Gastrocnemius medialis (tissue), 4 donors: ENCODE data around the gene REST.

Source experiments
- POLR2A ChIP-seq, 2 donors: fragments of 450-650 bp; IDR thresholded peaks; one replicate each; pipeline ENCODE4 v1.6.1; 2017; ENCODE audit warnings: antibody characterized with exemption in 2 of 2, mild to moderate bottlenecking in 2 of 2, moderate library complexity in 2 of 2
- TF ChIP-seq, protein P1 (sequence below), 5 experiments: fragments of 450-650 bp in 3 of 5; fragments of 200-600 bp in 2 of 5; sonication (generic) in 2 of 5; IDR thresholded peaks in 4 of 5; conservative IDR thresholded peaks in 1 of 5; 1 replicate in 4 of 5; 2 replicates in 1 of 5; pipeline ENCODE4 v1.5.1; 2016 to 2019; ENCODE audit warnings: antibody characterized with exemption in 5 of 5, mild to moderate bottlenecking in 3 of 5, moderate library complexity in 3 of 5

DNA sequence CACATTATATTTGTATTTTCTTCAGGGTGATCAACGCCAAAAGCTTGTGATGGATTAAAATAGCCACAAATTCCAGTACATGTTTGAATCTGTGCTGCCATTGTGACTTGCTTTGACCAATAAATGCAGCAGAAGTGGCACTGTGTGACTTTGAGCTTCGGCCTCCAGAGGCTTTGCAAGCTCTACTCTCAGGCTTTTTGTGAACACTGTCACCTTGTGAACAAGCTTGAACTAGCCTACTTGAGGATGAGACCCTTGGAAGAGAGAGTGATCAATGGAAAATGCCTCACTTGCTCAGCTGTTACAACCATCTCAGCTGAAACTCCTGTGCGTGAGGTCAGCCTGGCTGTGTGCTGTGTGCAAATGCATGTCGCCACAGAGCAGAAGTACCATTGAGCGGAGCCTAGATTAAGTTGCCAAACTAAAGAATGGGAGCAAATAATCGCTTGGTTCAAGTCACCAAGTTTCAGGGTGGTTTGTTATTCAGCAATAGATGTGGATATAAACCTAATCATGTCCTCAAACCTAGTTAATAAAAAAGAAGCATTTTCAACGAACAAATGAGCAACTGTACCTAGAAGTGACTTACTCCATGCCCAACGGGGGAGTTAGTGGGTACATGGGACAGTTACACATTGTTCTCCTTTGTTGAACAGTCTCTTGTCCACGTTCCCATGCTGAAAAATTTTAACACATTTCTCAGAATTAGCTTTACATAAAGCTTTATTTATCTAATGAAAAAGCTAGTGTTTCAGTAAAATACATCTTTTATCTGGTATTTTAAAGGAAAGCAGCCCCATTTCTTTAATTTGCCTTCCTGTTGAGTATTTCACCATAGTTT lies 46.2 kb downstream of the REST start:
- TF ChIP-seq, protein P1, sequence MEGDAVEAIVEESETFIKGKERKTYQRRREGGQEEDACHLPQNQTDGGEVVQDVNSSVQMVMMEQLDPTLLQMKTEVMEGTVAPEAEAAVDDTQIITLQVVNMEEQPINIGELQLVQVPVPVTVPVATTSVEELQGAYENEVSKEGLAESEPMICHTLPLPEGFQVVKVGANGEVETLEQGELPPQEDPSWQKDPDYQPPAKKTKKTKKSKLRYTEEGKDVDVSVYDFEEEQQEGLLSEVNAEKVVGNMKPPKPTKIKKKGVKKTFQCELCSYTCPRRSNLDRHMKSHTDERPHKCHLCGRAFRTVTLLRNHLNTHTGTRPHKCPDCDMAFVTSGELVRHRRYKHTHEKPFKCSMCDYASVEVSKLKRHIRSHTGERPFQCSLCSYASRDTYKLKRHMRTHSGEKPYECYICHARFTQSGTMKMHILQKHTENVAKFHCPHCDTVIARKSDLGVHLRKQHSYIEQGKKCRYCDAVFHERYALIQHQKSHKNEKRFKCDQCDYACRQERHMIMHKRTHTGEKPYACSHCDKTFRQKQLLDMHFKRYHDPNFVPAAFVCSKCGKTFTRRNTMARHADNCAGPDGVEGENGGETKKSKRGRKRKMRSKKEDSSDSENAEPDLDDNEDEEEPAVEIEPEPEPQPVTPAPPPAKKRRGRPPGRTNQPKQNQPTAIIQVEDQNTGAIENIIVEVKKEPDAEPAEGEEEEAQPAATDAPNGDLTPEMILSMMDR (IDR thresholded peaks at IDR 0.05 in 4 of 5, conservative IDR thresholded peaks at IDR 0.05 in 1 of 5) = no peak
- no peak for TF ChIP-seq POLR2A (IDR thresholded peaks at IDR 0.05)
